Liver (tissue), 9 donors: ENCODE results near the gene EBP. TPM values are rescaled to one million over a fixed set of nuclear protein-coding genes. Genes with fewer than 3 reads are reported as not detected.

ENCODE experiments used
- DNase-seq: peaks from one replicate; pipeline ENCODE4 v3.0.0-alpha.2; 2017; ENCODE audit warnings: low spot score
- H3K27ac ChIP-seq, 2 donors: one replicate each; pipeline ENCODE4 v1.7.0; 2013; ENCODE audit warnings: inconsistent platforms in 2 of 2, low read length in 2 of 2, control low read depth in 1 of 2, low read depth in 1 of 2, mild to moderate bottlenecking in 1 of 2
- H3K27me3 ChIP-seq, 4 donors: one replicate each; pipeline versions ENCODE4 v1.6.1 to v1.7.0; 2013; ENCODE audit warnings: low read length in 3 of 4, inconsistent platforms in 1 of 4, mild to moderate bottlenecking in 1 of 4, moderate library complexity in 1 of 4; ENCODE audit not compliant: control insufficient read depth in 4 of 4, insufficient read depth in 4 of 4
- H3K36me3 ChIP-seq, 4 donors: one replicate each; pipeline versions ENCODE4 v1.6.1 to v1.7.0; 2013; ENCODE audit warnings: low read length in 3 of 4, mild to moderate bottlenecking in 3 of 4, low read depth in 1 of 4, moderate library complexity in 1 of 4; ENCODE audit not compliant: control insufficient read depth in 4 of 4, insufficient read depth in 3 of 4
- H3K4me1 ChIP-seq, 4 donors: one replicate each; pipeline versions ENCODE4 v1.6.1 to v1.7.0; 2013; ENCODE audit warnings: low read length in 3 of 4, mild to moderate bottlenecking in 3 of 4, moderate library complexity in 1 of 4; ENCODE audit not compliant: control insufficient read depth in 4 of 4, insufficient read depth in 4 of 4
- H3K4me3 ChIP-seq, 3 donors: one replicate each; pipeline versions ENCODE4 v1.6.1 to v1.7.0; 2013; ENCODE audit warnings: low read length in 3 of 3, control low read depth in 1 of 3, low read depth in 1 of 3, mild to moderate bottlenecking in 1 of 3
- H3K9ac ChIP-seq, 2 donors: one replicate each; pipeline ENCODE4 v1.7.0; 2013; ENCODE audit warnings: low read length in 2 of 2, mild to moderate bottlenecking in 2 of 2, moderate library complexity in 2 of 2, control low read depth in 1 of 2, low read depth in 1 of 2
- H3K9me3 ChIP-seq, 4 donors: one replicate each; pipeline versions ENCODE4 v1.6.1 to v1.7.0; 2013; ENCODE audit warnings: low read length in 3 of 4; ENCODE audit not compliant: control insufficient read depth in 4 of 4
- ATF3 ChIP-seq: IDR thresholded peaks from 2 replicates; pipeline ENCODE4 v1.6.1; 2016; ENCODE audit warnings: antibody characterized with exemption
- CTCF ChIP-seq: fragments of 150-350 bp; IDR thresholded peaks from 2 replicates; pipeline ENCODE4 v1.5.1; 2017; ENCODE audit warnings: improper control_type of control experiment, low read depth, low read length; ENCODE audit not compliant: missing input control
- FOXA1 ChIP-seq: IDR thresholded peaks from 2 replicates; pipeline ENCODE4 v1.6.1; 2016; ENCODE audit warnings: antibody characterized with exemption
- HNF4A ChIP-seq, 2 donors: conservative IDR thresholded peaks; 2 replicates each; pipeline ENCODE4 v1.6.1; 2016; ENCODE audit warnings: antibody characterized with exemption in 2 of 2, mild to moderate bottlenecking in 2 of 2
- NR2F2 ChIP-seq: IDR thresholded peaks from 2 replicates; pipeline ENCODE4 v1.6.1; 2016; ENCODE audit warnings: antibody characterized with exemption
- RAD21 ChIP-seq, 2 donors: IDR thresholded peaks; 2 replicates each; pipeline ENCODE4 v1.6.1; 2016; ENCODE audit warnings: antibody characterized with exemption in 2 of 2, mild to moderate bottlenecking in 2 of 2
- REST ChIP-seq: IDR thresholded peaks from 2 replicates; pipeline ENCODE4 v1.6.1; 2016; ENCODE audit warnings: antibody characterized with exemption, mild to moderate bottlenecking
- RXRA ChIP-seq, 2 donors: IDR thresholded peaks; 2 replicates each; pipeline ENCODE4 v1.6.1; 2017 to 2018; ENCODE audit warnings: antibody characterized with exemption in 2 of 2, mild to moderate bottlenecking in 1 of 2
- SP1 ChIP-seq: IDR thresholded peaks from 2 replicates; pipeline ENCODE4 v1.6.1; 2018; ENCODE audit warnings: antibody characterized with exemption, mild to moderate bottlenecking
- TAF1 ChIP-seq: conservative IDR thresholded peaks from 2 replicates; pipeline ENCODE4 v1.6.1; 2016; ENCODE audit warnings: antibody characterized with exemption, mild to moderate bottlenecking
- ZBTB33 ChIP-seq: IDR thresholded peaks from 2 replicates; pipeline ENCODE4 v1.6.1; 2016; ENCODE audit warnings: antibody characterized with exemption
- WGBS: extraction: QIAGEN DNeasy Blood & Tissue Kit; methylation state at CpG from one replicate; pipeline ENCODE4 v1.1.7; 2013; 5-methylcytosine and 5-hydroxymethylcytosine counted together
- polyA plus RNA-seq, 2 donors: library from polyadenylated mRNA; stranded (reverse) in 1 of 2; unstranded in 1 of 2; fragments of 200-250 nt in 1 of 2; fragments of >200 nt in 1 of 2; fragmentation: Nextera tagmentation in 1 of 2; extraction: Ambion mirVana in 1 of 2; gene quantifications; one replicate each; pipeline versions ENCODE4 v1.2.1 to v1.2.3, GENCODE V29; 2013 to 2015
- total RNA-seq, 2 donors: library from RNA; depleted of rRNA; stranded (reverse); fragments of >200 nt; gene quantifications; one replicate each; pipeline ENCODE4 v1.2.3, GENCODE V29; 2014
- donor health status: healthy.
- donor health status: healthy.
- donor health status: healthy.
- donor health status: healthy.
- donor health status: healthy.

EBP gene
- total and polyA plus RNA-seq, 4 donors = 304 to 474 (median 369) TPM

GRCh38 chrX:48508400-48509244, 13.0 kb upstream of the EBP start, which contains the start of gene PORCN:
PORCN (plus strand) TSS chrX:48508992; CDS start chrX:48509821, 829 bp downstream.
- H3K27ac ChIP-seq = peak within 1 kb of the TSS; percentile 18 to 19
- H3K36me3 ChIP-seq = no peaks in the 10 kb centered on the region
- peak within 1 kb of the TSS; percentile 58 to 65 for H3K9ac ChIP-seq
- H3K4me3 ChIP-seq = peak within 1 kb of the TSS; percentile 49 to 77 (median 76)
- H3K4me1 ChIP-seq = peaks cover 0 to 14% (median 3%) of the 10 kb centered on the region in 4 donors
- no peaks in the 10 kb centered on the region for H3K9me3 ChIP-seq
- H3K27me3 ChIP-seq = no peaks in the 10 kb centered on the region
- TF ChIP-seq TAF1 = no peak
- under 1% methylated on average over 65 of the region's 65 CpGs for WGBS
- peak; percentile 75 for DNase-seq

- Histone ChIP-seq H3K27me3 (no peaks in the 10 kb centered on the region), H3K4me1 (peaks cover 0 to 14% (median 3%) of the 10 kb centered on the region in 4 donors), H3K9ac (peak overlapping the region in 1 of 2 donors; percentile 65), H3K36me3 (no peaks in the 10 kb centered on the region), H3K27ac (no peak overlapping the region), H3K4me3 (peak overlapping the region in 2 of 3 donors; percentile 76 to 77), H3K9me3 (no peaks in the 10 kb centered on the region)
- DNase-seq = no peak
- 11% methylated on average over 16 of the region's 16 CpGs for WGBS
- no peak for TF ChIP-seq NR2F2
- TF ChIP-seq TAF1 = no peak
- TF ChIP-seq ZBTB33 = no peak
- TF ChIP-seq REST = no peak
- TF ChIP-seq HNF4A (conservative IDR thresholded peaks at IDR 0.05) = no peak
- TF ChIP-seq RAD21 (IDR thresholded peaks at IDR 0.05) = no peak
- TF ChIP-seq RXRA (IDR thresholded peaks at IDR 0.05) = no peak
Observed at GRCh38 chrX:48509245-48509590, 12.4 kb upstream of the EBP start.

- Histone ChIP-seq H3K27me3 (no peaks in the 10 kb centered on the region), H3K36me3 (no peaks in the 10 kb centered on the region), H3K9me3 (no peaks in the 10 kb centered on the region), H3K27ac (no peak overlapping the region), H3K4me1 (peaks cover 0 to 14% (median 3%) of the 10 kb centered on the region in 4 donors), H3K9ac (no peak overlapping the region), H3K4me3 (peak overlapping the region in 1 of 3 donors; percentile 77)
- 83% methylated on average over 11 of the region's 11 CpGs for WGBS
- no peak for DNase-seq
- TF ChIP-seq FOXA1 (no peak), TAF1 (no peak), CTCF (no peak), SP1 (no peak), ATF3 (no peak)
Observed at GRCh38 chrX:48509619-48510018, 12.0 kb upstream of the EBP start.
